BJ (cell line): ENCODE data around the gene TTC39B. TPM values are rescaled to one million over a fixed set of nuclear protein-coding genes. Genes with fewer than 3 reads are reported as not detected.

Experiments
- CTCF ChIA-PET: fragments of 350-600 bp; formaldehyde crosslinking; extraction: SDS; loops from one replicate; lab custom pipeline; 2021; ENCODE audit warnings: antibody characterized with exemption, inconsistent platforms; lab: Yijun Ruan, JAX
- POLR2A ChIA-PET: fragments of 300-600 bp; sonication (Branson Sonifier 250); formaldehyde crosslinking; extraction: SDS; loops from one replicate; lab custom pipeline; 2021; ENCODE audit warnings: antibody characterized with exemption; lab: Charles Lee
- DNase-seq: peaks from one replicate; pipeline ENCODE4 v3.0.0-alpha.2; 2011; ENCODE audit warnings: low read depth
- H3K27me3 ChIP-seq: 2 replicates; pipeline ENCODE4 v1.6.0; 2011; ENCODE audit warnings: low read length; ENCODE audit not compliant: control insufficient read depth, insufficient read depth
- H3K36me3 ChIP-seq: 2 replicates; pipeline ENCODE4 v1.5.1; 2011; ENCODE audit warnings: low read length; ENCODE audit not compliant: control insufficient read depth, insufficient read depth
- H3K4me3 ChIP-seq: 2 replicates; pipeline ENCODE4 v1.5.1; 2011; ENCODE audit warnings: low read depth, mild to moderate bottlenecking, control low read depth, low read length
- CTCF ChIP-seq: IDR thresholded peaks from 2 replicates; pipeline ENCODE4 v1.5.1; 2011; ENCODE audit warnings: low read depth, mild to moderate bottlenecking, control low read depth, inconsistent platforms, low read length, moderate library complexity; ENCODE audit not compliant: insufficient read depth
- polyA plus RNA-seq: library from polyadenylated mRNA; depleted of rRNA; stranded (reverse); fragments of >200 nt; gene quantifications from 2 replicates; pipeline ENCODE4 v1.2.3, GENCODE V29; 2011

TTC39B gene
- polyA plus RNA-seq, 1 experiment, result 5.1 TPM

GRCh38 chr9:15137089-15137488 lies 169.9 kb downstream of the TTC39B start:
- TF ChIP-seq CTCF, result no peak
- Histone ChIP-seq H3K27me3 (peaks cover 4% of the 10 kb centered on the region; the same call in 1 of the 2 replicates), H3K36me3 (no peaks in the 10 kb centered on the region), H3K4me3 (no peak overlapping the region)
- CTCF ChIA-PET, result interaction anchor here (1.2 to 5.0 kb wide), 3 partner anchors 11 to 34 kb away, joined by 3 to 80 read pairs (median 10); no protein-coding TSS in a partner anchor
- DNase-seq, result no peak
- POLR2A ChIA-PET, result no interaction called here

GRCh38 chr9:15136646-15137045 lies 170.4 kb downstream of the TTC39B start:
- no peak for DNase-seq
- TF ChIP-seq CTCF, result no peak
- ChIA-PET CTCF (interaction anchor here (1.0 to 5.0 kb wide), 6 partner anchors 11 to 38 kb away, joined by 3 to 80 read pairs (median 8); no protein-coding TSS in a partner anchor), POLR2A (no interaction called here)
- Histone ChIP-seq H3K4me3 (no peak overlapping the region), H3K27me3 (no peaks in the 10 kb centered on the region), H3K36me3 (no peaks in the 10 kb centered on the region)

GRCh38 chr9:15135164-15135792 lies 171.7 kb downstream of the TTC39B start:
- no peaks in the 10 kb centered on the region for H3K27me3 ChIP-seq
- peak; percentile 90 for TF ChIP-seq CTCF
- no peak for DNase-seq
- H3K4me3 ChIP-seq, result no peak overlapping the region
- ChIA-PET POLR2A (no interaction called here), CTCF (interaction anchor here (0.6 to 5.0 kb wide), 21 partner anchors 8 to 480 kb away, joined by 3 to 80 read pairs (median 4); no protein-coding TSS in a partner anchor)
- no peaks in the 10 kb centered on the region for H3K36me3 ChIP-seq

- Histone ChIP-seq H3K36me3 (no peaks in the 10 kb centered on the region), H3K4me3 (no peak overlapping the region), H3K27me3 (no peaks in the 10 kb centered on the region)
- no peak for DNase-seq
- CTCF ChIA-PET, result interaction anchor here (1.1 to 5.0 kb wide), 2 partner anchors 30 kb away, joined by 5 to 80 read pairs; no protein-coding TSS in a partner anchor
- TF ChIP-seq CTCF, result no peak
- POLR2A ChIA-PET, result no interaction called here
Measured at GRCh38 chr9:15133488-15133887, 173.5 kb downstream of the TTC39B start.

GRCh38 chr9:15132091-15132490 lies 174.9 kb downstream of the TTC39B start:
- no peak for DNase-seq
- no peak for TF ChIP-seq CTCF
- ChIA-PET CTCF (no interaction called here), POLR2A (no interaction called here)
- no peaks in the 10 kb centered on the region for H3K27me3 ChIP-seq
- no peaks in the 10 kb centered on the region for H3K36me3 ChIP-seq
- H3K4me3 ChIP-seq, result no peak overlapping the region
